NCI-H446 treated with DMSO at 0.1 percent for 48 hours (cell line): ENCODE data around the gene SALL2.
A peak's percentile ranks its signal among the peaks of the same experiment; 100 is the strongest.

ENCODE experiments used
- DNase-seq: peaks from one replicate; lab custom pipeline; 2025; lab: John Stamatoyannopoulos, UW

The SALL2 gene

DNA sequence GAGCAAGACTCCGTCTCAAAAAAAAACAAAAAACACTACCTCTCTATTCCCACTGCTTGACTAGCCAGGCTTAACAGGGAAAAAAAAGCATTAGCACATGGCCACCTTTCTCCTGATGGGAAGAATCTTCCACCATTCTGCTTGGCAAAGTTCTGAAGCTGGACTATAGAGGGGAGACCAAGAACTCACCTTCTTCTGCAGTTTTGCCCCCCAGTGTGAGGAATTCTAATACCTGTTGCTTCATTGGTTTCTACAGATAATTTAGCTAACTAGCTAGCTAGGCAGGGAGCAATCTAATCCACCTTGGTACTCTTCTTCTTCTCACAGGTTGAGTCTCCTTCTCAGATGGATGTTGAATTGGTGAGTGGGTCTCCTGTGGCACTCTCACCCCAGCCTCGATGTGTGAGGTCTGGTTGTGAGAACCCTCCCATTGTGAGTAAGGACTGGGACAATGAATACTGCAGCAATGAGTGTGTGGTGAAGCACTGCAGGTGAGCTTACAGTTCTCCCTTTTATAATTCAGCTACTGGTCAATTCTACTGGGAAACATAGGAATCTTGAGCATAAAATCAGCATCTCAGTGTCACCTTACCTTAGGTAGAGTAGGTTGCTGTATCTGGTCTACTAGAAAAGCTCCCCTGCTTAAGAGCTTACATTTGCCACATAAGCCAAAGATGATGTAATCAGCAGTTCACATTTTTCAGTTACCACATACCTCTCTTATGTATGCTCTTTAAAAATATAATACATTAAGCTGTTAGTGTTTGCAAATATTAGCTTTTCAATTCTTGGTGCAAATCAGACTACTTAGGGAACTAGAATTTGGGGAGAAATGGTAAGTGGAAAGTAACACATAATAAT lies 31.0 kb downstream of the SALL2 start:
- DNase-seq = no peak

DNA sequence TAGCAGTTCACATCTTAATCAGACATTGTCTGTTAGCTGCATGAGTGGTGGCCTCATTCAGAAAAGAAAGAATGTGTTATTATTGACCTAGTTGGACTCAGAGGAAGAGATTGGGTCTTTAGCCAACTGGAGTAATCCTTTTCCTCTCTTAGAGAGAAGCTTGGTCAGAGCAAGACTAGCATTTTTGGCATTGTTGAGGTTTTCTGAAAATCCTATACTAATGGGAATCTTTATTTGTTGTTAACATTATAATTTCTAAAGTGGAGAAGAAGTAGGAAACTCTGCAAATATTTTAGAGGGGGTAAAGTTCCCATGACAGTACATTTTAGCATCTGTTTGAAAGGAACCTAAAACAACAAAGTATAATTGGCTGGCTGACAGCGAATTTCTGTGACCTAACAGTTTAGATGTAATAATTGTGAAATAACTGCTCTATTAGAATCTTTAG lies 39.5 kb downstream of the SALL2 start:
- DNase-seq = no peak

DNA sequence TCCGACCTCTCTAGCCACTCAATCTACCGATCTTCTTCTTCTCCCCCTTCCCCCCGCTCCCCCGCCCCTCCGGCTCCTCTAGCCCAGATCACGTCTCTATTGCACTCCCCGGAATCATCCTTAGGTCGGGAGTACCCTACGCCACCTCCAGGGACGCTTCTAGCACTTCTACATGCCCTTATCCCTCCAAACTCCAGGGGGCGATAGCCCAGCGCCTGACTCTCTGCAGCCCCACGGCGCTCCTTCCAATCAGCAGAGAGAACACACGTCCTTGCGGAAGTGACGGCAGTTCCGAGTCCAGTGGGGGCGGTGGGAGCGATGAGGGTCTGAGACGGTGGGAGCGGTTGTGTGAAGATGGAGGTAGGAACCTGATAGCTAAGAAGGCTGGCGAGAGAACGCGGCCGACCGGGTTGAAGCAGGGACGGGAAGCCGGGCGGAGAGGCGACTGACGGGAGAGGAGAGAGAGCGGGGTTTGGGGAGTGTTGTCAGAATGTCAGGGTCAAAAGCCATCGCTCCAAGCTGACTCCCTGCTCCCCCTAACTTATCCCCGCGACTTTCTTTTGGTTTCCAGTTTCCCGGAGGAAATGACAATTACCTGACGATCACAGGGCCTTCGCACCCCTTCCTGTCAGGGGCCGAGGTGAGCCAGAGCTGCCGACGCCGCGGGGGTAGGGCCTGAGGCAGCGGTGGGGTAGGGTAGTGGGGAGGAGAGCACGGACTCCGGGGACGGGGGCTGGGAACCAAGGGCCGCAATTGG lies 49.0 kb downstream of the SALL2 start, which contains the start of the genes RAB2B and TOX4:
RAB2B (minus strand) TSS at position 35 of the 757 bp plus-strand sequence. CDS start 87 bp downstream, outside the sequence.
TOX4 (plus strand) TSS at position 271 of the 757 bp plus-strand sequence; CDS start at position 355, 84 bp downstream.
- DNase-seq = peak; percentile 99

DNA sequence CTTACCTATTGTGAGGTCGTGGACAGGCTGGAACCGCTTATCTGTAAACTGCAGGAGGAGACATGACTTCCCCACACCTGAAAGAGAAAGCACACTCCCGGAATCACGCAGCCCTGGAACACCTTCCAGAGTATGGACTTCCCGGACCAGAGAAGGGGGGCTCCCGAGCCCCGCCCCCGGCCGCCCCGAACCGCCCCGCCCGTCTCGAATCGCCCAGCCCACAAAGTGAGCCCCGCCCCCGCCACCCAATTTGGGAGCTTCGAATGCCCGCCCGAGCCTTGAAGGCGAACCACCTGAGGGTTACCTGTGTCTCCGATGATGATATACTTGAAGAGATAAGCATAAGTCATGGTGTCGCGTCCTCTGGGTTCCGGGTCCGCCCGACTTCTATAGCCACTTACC lies 49.6 kb downstream of the SALL2 start:
- DNase-seq = no peak

DNA sequence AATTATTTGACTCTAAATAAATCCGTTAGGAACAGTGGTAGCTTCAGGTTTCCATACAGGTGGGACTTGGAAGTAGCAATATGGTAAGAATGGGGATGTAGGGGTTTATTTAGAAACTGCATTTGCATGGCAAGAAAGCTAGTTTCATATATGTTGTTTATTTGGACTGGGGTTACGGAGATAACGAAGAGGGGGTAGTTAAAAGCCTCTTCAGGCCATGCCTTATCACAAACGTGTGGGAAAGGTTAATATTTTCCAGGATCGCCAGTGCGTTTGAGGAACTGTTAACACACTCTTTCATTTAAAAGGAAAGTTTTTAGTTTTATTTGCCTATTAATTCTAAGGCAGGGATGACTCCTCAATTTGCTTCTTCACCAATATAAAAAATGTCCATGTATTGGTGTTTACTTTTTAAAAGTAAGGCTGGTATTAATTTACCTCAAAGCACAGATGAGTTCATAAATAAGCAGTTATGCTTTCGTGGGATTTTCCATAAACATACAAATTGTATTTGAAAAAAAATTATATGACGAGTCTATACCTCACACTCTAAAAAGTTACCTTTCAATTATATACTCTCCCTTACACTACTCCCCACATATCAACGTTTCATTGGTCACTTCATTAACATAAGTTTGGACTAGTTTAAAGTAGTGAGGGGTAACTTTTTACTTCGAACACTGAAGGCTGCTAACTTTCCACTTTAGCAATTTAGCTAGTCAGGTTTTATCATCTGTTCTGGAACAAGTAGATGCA lies 50.2 kb downstream of the SALL2 start:
- DNase-seq = no peak
